GM12872 (cell line): ENCODE data around the gene GRM4.

ENCODE experiments used
- TF ChIP-seq, protein P1 (sequence below): IDR thresholded peaks from 3 replicates; pipeline ENCODE4 v1.5.1; 2011; ENCODE audit warnings: low read depth, mild to moderate bottlenecking, low read length, moderate library complexity; ENCODE audit not compliant: insufficient read depth

GRM4 gene

DNA sequence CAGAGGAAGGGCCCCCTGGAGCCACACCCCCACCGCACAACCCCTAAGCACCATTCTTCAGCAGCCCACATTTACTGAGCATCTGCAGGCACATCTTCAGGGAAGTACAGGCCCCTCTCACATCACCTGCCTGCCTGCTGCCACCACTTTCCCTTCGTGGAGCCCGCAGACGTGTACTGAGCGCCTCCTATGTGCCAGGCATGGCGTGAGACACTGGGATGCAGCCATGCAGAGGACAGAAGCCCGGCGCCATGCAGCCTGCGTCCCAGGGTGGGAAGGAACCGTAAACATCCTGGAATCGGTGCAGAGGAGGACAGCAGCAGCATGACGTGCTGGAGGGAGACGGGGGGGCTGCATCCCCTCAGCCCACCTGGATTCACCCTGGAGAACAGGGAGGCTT is 78.1 kb downstream of the GRM4 start:
- TF ChIP-seq, protein P1, sequence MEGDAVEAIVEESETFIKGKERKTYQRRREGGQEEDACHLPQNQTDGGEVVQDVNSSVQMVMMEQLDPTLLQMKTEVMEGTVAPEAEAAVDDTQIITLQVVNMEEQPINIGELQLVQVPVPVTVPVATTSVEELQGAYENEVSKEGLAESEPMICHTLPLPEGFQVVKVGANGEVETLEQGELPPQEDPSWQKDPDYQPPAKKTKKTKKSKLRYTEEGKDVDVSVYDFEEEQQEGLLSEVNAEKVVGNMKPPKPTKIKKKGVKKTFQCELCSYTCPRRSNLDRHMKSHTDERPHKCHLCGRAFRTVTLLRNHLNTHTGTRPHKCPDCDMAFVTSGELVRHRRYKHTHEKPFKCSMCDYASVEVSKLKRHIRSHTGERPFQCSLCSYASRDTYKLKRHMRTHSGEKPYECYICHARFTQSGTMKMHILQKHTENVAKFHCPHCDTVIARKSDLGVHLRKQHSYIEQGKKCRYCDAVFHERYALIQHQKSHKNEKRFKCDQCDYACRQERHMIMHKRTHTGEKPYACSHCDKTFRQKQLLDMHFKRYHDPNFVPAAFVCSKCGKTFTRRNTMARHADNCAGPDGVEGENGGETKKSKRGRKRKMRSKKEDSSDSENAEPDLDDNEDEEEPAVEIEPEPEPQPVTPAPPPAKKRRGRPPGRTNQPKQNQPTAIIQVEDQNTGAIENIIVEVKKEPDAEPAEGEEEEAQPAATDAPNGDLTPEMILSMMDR, result peak; percentile 50

DNA sequence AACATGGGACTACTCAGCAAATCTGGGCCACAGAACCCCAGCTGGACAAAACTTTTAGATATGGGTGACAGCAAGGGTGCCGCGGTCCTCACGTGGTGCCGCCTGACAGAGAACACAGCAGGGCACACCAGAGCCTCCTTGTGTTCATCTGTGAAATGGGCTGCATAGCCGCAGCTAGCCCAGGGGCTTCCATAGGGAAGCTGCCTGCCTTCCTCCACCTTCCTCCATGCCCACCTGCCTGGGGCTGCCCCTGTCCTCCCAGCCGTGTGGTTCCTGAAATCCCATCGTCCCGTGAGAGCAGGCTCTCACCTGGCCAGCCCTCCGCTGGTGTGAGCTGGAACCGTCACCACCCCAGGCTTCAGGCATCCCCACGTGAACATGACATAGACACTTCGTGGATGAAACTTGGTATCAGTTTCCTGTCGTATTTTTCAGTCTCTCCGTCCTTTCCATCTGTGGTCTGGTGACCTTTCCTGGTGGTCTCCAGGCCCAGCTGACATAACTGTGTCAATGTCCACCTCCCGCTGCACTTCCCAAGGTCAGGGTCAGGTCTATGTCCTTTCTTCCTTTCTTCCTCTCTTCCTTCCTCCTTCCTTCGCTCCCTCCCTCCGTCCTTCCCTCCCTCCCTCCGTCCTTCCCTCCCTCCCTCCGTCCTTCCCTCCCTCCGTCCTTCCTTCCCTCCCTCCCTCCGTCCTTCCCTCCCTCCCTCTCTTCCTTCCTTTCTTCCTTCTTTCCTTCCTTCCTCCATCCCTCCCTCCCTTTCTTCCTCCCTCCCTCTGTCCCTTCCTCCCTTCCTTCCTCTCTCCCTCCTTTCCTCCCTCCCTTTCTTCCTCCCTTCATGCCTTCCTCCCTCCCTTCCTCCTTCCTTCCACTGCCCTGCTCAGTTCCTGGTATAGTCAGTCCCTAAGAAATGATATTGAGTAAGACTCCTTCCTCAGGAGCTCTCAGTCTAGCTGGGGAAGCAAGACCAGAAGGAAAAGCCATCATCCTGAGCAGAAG is 78.8 kb downstream of the GRM4 start:
- TF ChIP-seq, protein P1, result peak; percentile 12; the same call in 1 of the 3 replicates

DNA sequence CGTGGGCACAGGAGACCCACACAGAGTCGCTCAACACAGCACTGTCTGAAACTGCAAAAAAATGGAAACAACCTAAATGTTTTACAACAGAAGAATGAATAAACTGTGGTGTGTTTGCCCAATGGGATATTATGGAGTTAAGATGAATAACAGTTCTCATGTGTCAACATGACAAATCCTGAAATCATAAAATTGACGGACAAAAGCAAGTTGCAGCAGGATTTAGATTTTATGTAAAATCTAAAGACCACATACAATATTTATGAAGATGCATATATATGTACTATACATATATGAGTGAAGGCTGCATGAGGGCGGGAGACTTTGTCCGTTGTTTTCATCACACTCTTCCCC is 79.7 kb downstream of the GRM4 start:
- TF ChIP-seq, protein P1, result no peak

DNA sequence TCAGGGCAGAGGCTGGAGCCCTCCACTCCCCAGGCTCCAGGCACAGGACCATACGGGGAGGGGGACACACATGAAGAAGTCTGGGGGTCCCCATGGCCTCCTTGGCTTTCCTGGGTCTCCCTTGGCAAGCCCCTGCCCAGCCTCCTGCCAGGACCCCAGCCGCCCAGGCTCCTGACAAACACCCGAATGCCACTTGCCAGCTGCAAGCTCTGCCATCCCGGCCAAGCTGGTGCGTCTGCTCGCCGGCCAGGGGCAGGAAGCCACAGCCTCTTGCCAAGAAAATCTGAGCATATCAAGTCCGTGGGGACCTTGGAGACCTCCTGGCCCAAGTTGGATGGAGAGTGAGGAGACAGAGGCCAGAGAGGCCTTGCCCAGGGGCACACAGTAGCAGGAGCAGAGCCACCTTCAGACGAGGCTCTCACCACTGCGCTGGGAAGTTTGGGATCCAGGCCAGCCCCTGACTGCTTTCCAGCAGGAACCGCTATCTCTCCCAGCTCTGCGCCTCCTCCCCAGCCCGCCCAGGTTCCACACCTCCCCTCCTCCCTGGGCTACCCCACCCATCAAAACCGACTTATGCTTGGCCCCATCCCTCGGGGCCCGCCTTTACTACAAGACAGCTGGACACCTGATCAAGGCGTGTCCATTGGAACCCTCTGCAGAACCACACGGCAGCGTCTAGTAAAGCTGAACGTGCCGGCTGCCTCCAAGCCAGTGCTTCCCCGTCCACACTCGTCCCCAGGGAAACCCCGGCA is 80.2 kb downstream of the GRM4 start:
- TF ChIP-seq, protein P1, result no peak

DNA sequence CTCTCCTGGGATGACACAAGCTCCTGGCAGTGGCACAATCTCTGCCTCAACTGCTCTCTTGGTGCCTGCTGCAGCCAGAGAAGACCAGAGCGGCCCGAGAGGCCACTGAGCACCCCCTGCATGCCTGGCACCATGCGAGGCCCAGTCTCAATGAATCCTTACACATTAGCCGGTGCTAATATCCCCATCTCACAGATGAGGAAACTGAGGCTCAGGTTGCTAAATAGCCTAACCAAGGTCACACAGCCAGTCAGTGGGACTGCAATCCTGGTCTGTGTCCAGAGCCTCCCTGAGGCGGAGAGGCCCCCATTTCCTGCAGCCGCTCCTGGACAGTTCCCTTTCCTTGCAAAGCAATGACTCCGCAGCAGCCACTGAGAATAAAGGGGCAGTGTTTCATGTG is 81.2 kb downstream of the GRM4 start:
- TF ChIP-seq, protein P1, result no peak

DNA sequence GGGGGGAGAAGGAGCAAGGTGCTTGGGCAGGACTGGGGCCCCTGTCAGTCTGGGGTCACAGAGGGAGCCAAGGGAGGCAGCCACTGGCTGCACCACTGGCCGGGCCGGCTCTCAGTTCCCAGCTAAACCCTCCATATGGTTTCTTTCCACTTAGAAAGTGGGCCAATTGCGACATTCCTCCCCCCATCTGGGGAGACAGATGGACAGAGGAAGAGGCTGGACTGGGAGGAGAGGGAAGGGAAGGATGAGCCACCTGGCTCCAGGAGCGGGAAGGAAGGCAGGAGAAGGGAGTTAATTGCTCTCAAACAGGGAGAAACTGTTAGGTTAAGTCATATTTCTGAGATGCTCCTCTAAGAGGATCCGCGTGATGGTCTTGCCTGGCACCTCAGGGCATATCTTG is 82.2 kb downstream of the GRM4 start:
- TF ChIP-seq, protein P1, result no peak

DNA sequence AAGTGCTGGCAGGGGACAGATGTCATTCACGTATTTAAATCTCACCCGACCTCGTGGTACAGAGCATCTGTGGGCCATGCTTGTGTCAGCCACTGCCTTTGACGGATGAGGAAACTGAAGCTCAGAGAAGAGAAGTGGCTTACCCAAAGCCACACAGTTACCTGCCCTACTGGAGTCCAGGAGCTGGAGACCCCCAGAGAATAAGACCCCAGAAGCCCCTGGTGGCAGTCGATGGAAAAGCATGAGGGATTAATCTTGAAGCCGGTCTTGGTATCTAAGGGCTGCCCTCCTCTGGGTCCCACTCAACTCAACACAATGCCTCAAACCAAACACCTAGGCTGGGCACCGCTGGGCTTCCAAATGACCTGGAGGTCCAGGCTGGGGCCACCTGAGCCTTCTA is 83.1 kb downstream of the GRM4 start:
- TF ChIP-seq, protein P1, result peak; percentile 31; the same call in 1 of the 3 replicates
